ENCODE measurements around the gene RTP5.

DNA sequence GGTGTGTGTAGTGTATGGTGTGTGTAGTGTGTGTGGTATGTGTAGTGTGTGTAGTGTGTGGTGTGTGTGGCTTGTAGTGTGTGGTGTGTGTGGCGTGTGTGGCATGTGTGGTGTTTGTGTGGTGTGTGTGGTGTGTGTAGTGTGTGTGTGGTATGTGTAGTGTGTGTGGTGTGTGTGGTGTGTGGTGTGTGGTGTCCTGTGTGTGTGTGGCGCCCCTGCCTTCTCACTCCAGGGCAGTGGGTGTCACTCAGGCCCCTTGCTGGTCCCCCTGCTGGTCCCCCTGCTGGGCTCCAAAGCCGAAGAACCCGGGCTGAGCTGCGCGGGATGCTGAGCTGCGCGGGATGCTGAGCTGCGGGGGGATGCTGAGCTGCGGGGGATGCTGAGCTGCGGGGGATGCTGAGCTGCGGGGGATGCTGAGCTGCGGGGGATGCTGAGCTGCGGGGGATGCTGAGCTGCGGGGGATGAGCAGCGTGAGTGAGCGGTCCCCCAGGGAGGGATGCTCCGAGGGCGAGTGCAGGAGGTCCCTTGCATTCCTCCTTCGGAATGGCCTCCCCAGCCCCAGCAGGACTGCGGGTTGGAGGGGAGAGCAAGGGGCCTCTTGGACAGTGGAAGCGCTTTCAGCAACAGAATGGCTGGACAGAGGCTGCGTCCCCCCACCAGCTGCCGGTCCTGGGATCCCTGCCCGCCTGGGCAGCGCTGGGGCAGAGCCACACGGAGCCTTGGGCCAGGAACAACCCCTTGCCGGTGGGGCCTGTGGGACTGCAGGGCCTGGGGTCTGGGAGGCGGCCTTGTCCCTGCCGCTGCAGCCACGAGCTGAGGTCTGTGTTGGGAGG is 3.4 kb upstream of the RTP5 start:
- TF ChIP-seq EP300 (IDR thresholded peaks at IDR 0.05): no peak
- TF ChIP-seq POLR2AphosphoS5 (IDR thresholded peaks at IDR 0.05): no peak
- TF ChIP-seq, protein P1, sequence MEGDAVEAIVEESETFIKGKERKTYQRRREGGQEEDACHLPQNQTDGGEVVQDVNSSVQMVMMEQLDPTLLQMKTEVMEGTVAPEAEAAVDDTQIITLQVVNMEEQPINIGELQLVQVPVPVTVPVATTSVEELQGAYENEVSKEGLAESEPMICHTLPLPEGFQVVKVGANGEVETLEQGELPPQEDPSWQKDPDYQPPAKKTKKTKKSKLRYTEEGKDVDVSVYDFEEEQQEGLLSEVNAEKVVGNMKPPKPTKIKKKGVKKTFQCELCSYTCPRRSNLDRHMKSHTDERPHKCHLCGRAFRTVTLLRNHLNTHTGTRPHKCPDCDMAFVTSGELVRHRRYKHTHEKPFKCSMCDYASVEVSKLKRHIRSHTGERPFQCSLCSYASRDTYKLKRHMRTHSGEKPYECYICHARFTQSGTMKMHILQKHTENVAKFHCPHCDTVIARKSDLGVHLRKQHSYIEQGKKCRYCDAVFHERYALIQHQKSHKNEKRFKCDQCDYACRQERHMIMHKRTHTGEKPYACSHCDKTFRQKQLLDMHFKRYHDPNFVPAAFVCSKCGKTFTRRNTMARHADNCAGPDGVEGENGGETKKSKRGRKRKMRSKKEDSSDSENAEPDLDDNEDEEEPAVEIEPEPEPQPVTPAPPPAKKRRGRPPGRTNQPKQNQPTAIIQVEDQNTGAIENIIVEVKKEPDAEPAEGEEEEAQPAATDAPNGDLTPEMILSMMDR (IDR thresholded peaks at IDR 0.05): no peak
- no peak for TF ChIP-seq POLR2A (IDR thresholded peaks at IDR 0.05)

Data from gastroesophageal sphincter (tissue), 3 donors.